MM.1S (cell line): ENCODE results near the gene RBFOX2.

Experiments
- DNase-seq: peaks from one replicate; pipeline ENCODE4 v3.0.0-alpha.2; 2015
- H2AFZ ChIP-seq: fragments of 300-600 bp; sonication (generic); 2 replicates; pipeline ENCODE4 v1.6.0; 2016; ENCODE audit warnings: antibody characterized with exemption, low read length
- H3F3A ChIP-seq: fragments of 300-600 bp; sonication (generic); 2 replicates; pipeline ENCODE4 v1.6.1; 2016; ENCODE audit warnings: mild to moderate bottlenecking, antibody characterized with exemption, low read length, moderate library complexity, mixed read lengths; ENCODE audit not compliant: insufficient read depth
- H3K27ac ChIP-seq: fragments of 300-600 bp; sonication (generic); 2 replicates; pipeline ENCODE4 v1.5.1; 2016; ENCODE audit warnings: mild to moderate bottlenecking, low read length
- H3K27me3 ChIP-seq: fragments of 300-600 bp; sonication (generic); replicated peaks from 2 replicates; pipeline ENCODE4 v1.6.0; 2016; ENCODE audit warnings: low read length; ENCODE audit not compliant: insufficient read depth
- H3K36me3 ChIP-seq: fragments of 300-600 bp; sonication (generic); replicated peaks from 2 replicates; pipeline ENCODE4 v1.6.1; 2016; ENCODE audit warnings: mild to moderate bottlenecking, low read length, mixed read lengths; ENCODE audit not compliant: insufficient read depth
- H3K4me1 ChIP-seq: fragments of 300-600 bp; sonication (generic); 2 replicates; pipeline ENCODE4 v1.6.1; 2016; ENCODE audit warnings: low read length, mixed read lengths
- H3K4me2 ChIP-seq: fragments of 300-600 bp; sonication (generic); 2 replicates; pipeline ENCODE4 v1.6.0; 2016; ENCODE audit warnings: low read depth, low read length
- H3K4me3 ChIP-seq: fragments of 300-600 bp; sonication (generic); 2 replicates; pipeline ENCODE4 v1.5.1; 2016; ENCODE audit warnings: low read length, mixed read lengths
- H3K79me2 ChIP-seq: fragments of 300-600 bp; sonication (generic); 2 replicates; pipeline ENCODE4 v1.6.1; 2016; ENCODE audit warnings: mixed run types, low read length, mixed read lengths
- H3K9ac ChIP-seq: fragments of 300-600 bp; sonication (generic); 2 replicates; pipeline ENCODE4 v1.6.1; 2016; ENCODE audit warnings: low read length, mixed read lengths
- H3K9me2 ChIP-seq: fragments of 300-600 bp; sonication (generic); replicated peaks from 2 replicates; pipeline ENCODE4 v1.6.1; 2016; ENCODE audit warnings: mild to moderate bottlenecking, low read length, mixed read lengths; ENCODE audit not compliant: insufficient read depth
- H3K9me3 ChIP-seq: fragments of 300-600 bp; sonication (generic); replicated peaks from 2 replicates; pipeline ENCODE4 v1.6.1; 2016; ENCODE audit warnings: mild to moderate bottlenecking, low read length, mixed read lengths; ENCODE audit not compliant: insufficient read depth
- H4K20me1 ChIP-seq: fragments of 300-600 bp; sonication (generic); 2 replicates; pipeline ENCODE4 v1.6.1; 2016; ENCODE audit warnings: mild to moderate bottlenecking, low read length, moderate library complexity, mixed read lengths; ENCODE audit not compliant: insufficient read depth
- EZH2 ChIP-seq: fragments of 300-600 bp; sonication (generic); optimal IDR thresholded peaks from 2 replicates; pipeline ENCODE3; 2017; ENCODE audit warnings: low read depth, mild to moderate bottlenecking, antibody characterized with exemption, low read length, mixed read lengths
- EZH2phosphoT487 ChIP-seq: fragments of 300-600 bp; sonication (generic); IDR thresholded peaks from 2 replicates; pipeline ENCODE4 v1.6.1; 2018; ENCODE audit warnings: antibody characterized with exemption, low read length
- TF ChIP-seq, protein P1 (sequence below): fragments of 300-600 bp; sonication (generic); IDR thresholded peaks from 2 replicates; pipeline ENCODE4 v1.5.1; 2016; ENCODE audit warnings: antibody characterized with exemption, low read length, mixed read lengths

Gene RBFOX2

DNA sequence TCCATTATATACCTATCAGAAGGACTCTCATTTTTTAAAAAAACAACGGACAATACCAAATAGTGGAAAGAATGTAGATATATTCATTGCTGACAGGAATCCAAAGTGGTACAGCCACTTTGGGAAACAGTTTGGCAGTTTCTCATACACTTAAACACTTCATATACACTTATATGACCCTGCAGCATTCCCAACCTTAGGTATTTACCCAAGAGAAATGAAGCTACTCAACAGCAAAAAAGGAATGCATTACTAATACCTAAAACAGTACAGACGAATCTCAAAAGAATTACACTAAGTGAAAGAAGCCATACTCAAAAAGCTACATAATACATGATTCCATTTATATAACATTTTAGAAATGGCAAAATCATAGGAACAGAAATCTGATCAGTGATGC is 51.5 kb downstream of the RBFOX2 start:
- no peak overlapping the region for H3K27ac ChIP-seq
- no peak for DNase-seq
- no peaks in the 10 kb centered on the region for H3K9me2 ChIP-seq
- H3F3A ChIP-seq: no peaks in the 10 kb centered on the region
- H3K9ac ChIP-seq: no peak overlapping the region
- no peaks in the 10 kb centered on the region for H3K9me3 ChIP-seq
- no peaks in the 10 kb centered on the region for H4K20me1 ChIP-seq
- no peak for TF ChIP-seq EZH2
- TF ChIP-seq, protein P1, sequence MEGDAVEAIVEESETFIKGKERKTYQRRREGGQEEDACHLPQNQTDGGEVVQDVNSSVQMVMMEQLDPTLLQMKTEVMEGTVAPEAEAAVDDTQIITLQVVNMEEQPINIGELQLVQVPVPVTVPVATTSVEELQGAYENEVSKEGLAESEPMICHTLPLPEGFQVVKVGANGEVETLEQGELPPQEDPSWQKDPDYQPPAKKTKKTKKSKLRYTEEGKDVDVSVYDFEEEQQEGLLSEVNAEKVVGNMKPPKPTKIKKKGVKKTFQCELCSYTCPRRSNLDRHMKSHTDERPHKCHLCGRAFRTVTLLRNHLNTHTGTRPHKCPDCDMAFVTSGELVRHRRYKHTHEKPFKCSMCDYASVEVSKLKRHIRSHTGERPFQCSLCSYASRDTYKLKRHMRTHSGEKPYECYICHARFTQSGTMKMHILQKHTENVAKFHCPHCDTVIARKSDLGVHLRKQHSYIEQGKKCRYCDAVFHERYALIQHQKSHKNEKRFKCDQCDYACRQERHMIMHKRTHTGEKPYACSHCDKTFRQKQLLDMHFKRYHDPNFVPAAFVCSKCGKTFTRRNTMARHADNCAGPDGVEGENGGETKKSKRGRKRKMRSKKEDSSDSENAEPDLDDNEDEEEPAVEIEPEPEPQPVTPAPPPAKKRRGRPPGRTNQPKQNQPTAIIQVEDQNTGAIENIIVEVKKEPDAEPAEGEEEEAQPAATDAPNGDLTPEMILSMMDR: no peak
- TF ChIP-seq EZH2phosphoT487: no peak
- H3K4me1 ChIP-seq: no peaks in the 10 kb centered on the region
- H2AFZ ChIP-seq: no peak overlapping the region
- H3K4me2 ChIP-seq: no peak overlapping the region
- H3K27me3 ChIP-seq: no peaks in the 10 kb centered on the region
- no peaks in the 10 kb centered on the region for H3K36me3 ChIP-seq
- no peaks in the 10 kb centered on the region for H3K79me2 ChIP-seq
- no peak overlapping the region for H3K4me3 ChIP-seq

- DNase-seq: no peak
- Histone ChIP-seq H3K9ac (no peak overlapping the region), H3K79me2 (no peaks in the 10 kb centered on the region), H3K4me1 (no peaks in the 10 kb centered on the region), H3K4me2 (no peak overlapping the region), H2AFZ (no peak overlapping the region), H3F3A (no peaks in the 10 kb centered on the region), H3K27me3 (no peaks in the 10 kb centered on the region), H3K36me3 (no peaks in the 10 kb centered on the region), H3K4me3 (no peak overlapping the region), H4K20me1 (no peaks in the 10 kb centered on the region), H3K9me2 (no peaks in the 10 kb centered on the region), H3K9me3 (no peaks in the 10 kb centered on the region), H3K27ac (no peak overlapping the region)
- TF ChIP-seq EZH2 (no peak), EZH2phosphoT487 (no peak)
- TF ChIP-seq, protein P1: no peak
Measured at GRCh38 chr22:35973388-35973787, 55.2 kb downstream of the RBFOX2 start.

GRCh38 chr22:35972559-35972958 is 56.1 kb downstream of the RBFOX2 start:
- no peak for DNase-seq
- H3K79me2 ChIP-seq: no peaks in the 10 kb centered on the region
- no peak overlapping the region for H3K27ac ChIP-seq
- no peaks in the 10 kb centered on the region for H4K20me1 ChIP-seq
- H3K4me2 ChIP-seq: no peak overlapping the region
- no peaks in the 10 kb centered on the region for H3K27me3 ChIP-seq
- H3K9me3 ChIP-seq: no peaks in the 10 kb centered on the region
- no peak overlapping the region for H3K4me3 ChIP-seq
- TF ChIP-seq EZH2phosphoT487 (no peak), EZH2 (no peak)
- TF ChIP-seq, protein P1: no peak
- H2AFZ ChIP-seq: no peak overlapping the region
- H3K36me3 ChIP-seq: no peaks in the 10 kb centered on the region
- no peaks in the 10 kb centered on the region for H3K9me2 ChIP-seq
- H3F3A ChIP-seq: no peaks in the 10 kb centered on the region
- no peaks in the 10 kb centered on the region for H3K4me1 ChIP-seq
- no peak overlapping the region for H3K9ac ChIP-seq
